Right renal pelvis (tissue), 4 donors: ENCODE measurements around the gene MEN1. TPM values are rescaled to one million over a fixed set of nuclear protein-coding genes. Genes with fewer than 3 reads are reported as not detected.

ENCODE experiments used
- polyA plus RNA-seq, 4 donors: library from polyadenylated mRNA; unstranded; fragments of 120-200 nt; gene quantifications; one replicate each; pipeline ENCODE4 v1.2.1, GENCODE V29; 2013; ENCODE audit not compliant: insufficient read length in 4 of 4

The MEN1 gene
- polyA plus RNA-seq, 4 donors, result 35.0 to 46.6 (median 40.6) TPM

Other genes with a start within 250 kb of the MEN1 start
- gene SLC22A12, start 219.3 kb downstream of the MEN1 start, polyA plus RNA-seq, result 1 to 10 TPM; 3.3 to 5.3 (median 5.2) TPM
- 10 to 100 TPM; 15.5 to 27.8 (median 17.0) TPM for gene NRXN2, start 87.4 kb downstream of the MEN1 start, polyA plus RNA-seq
- 1 to 10 TPM; 3.3 to 6.4 (median 5.4) TPM for gene RASGRP2, start 66.4 kb downstream of the MEN1 start, polyA plus RNA-seq
- gene PYGM, start 50.6 kb downstream of the MEN1 start, polyA plus RNA-seq, result 1 to 10 TPM; 1.5 to 3.0 (median 2.5) TPM
- gene SF1, start 32.0 kb downstream of the MEN1 start, polyA plus RNA-seq, result 100 to 1,000 TPM; 304 to 417 (median 318) TPM
- 10 to 100 TPM; 21.4 to 21.5 (median 21.4) TPM for gene MAP4K2, start 7.3 kb downstream of the MEN1 start, polyA plus RNA-seq
- 1 to 10 TPM; 4.4 to 7.1 (median 5.4) TPM for gene CDC42BPG, start 34.1 kb upstream of the MEN1 start, polyA plus RNA-seq
- 10 to 100 TPM; 54.1 to 69.5 (median 60.5) TPM for gene EHD1, start 68.1 kb upstream of the MEN1 start, polyA plus RNA-seq
- 10 to 100 TPM; 15.5 to 25.9 (median 16.5) TPM for gene ATG2A, start 106.7 kb upstream of the MEN1 start, polyA plus RNA-seq
- 10 to 100 TPM; 14.9 to 18.8 (median 17.9) TPM for gene PPP2R5B, start 114.1 kb upstream of the MEN1 start, polyA plus RNA-seq
- 1 to 10 TPM in 3 of 4 donors, under 1 TPM in 1; 0.54 to 2.8 (median 1.9) TPM for gene GPHA2, start 125.3 kb upstream of the MEN1 start, polyA plus RNA-seq
- 1 to 10 TPM in 2 of 4 donors, under 1 TPM in 2; 0.80 to 1.5 (median 1.00) TPM for gene MAJIN, start 161.6 kb upstream of the MEN1 start, polyA plus RNA-seq
- 1 to 10 TPM; 3.2 to 3.5 (median 3.3) TPM for gene BATF2, start 186.4 kb upstream of the MEN1 start, polyA plus RNA-seq
- 10 to 100 TPM; 52.3 to 70.2 (median 59.7) TPM for gene ARL2, start 203.6 kb upstream of the MEN1 start, polyA plus RNA-seq
- gene SNX15, start 216.9 kb upstream of the MEN1 start, polyA plus RNA-seq, result 10 to 100 TPM; 31.1 to 33.5 (median 31.9) TPM
- gene SAC3D1, start 230.7 kb upstream of the MEN1 start, polyA plus RNA-seq, result 10 to 100 TPM; 11.6 to 16.2 (median 12.6) TPM
- 10 to 100 TPM; 12.0 to 16.2 (median 13.1) TPM for gene NAALADL1, start 248.0 kb upstream of the MEN1 start, polyA plus RNA-seq